H9 (cell line): ENCODE results near the gene OR4D1. TPM values are rescaled to one million over a fixed set of nuclear protein-coding genes. Genes with fewer than 3 reads are reported as not detected.

Experiments
- DNase-seq: peaks from one replicate; pipeline ENCODE4 v3.0.0-alpha.2; 2017
- H2AFZ ChIP-seq: one replicate; pipeline ENCODE4 v1.6.1; 2013; ENCODE audit warnings: mild to moderate bottlenecking, low read length, control low read depth, moderate library complexity
- H2AK5ac ChIP-seq: 2 replicates; pipeline ENCODE4 v1.6.1; 2013; ENCODE audit warnings: low read length, control low read depth, mixed read lengths; ENCODE audit not compliant: insufficient read length
- H2BK120ac ChIP-seq: one replicate; pipeline ENCODE4 v1.6.1; 2013; ENCODE audit warnings: low read depth, mild to moderate bottlenecking, low read length, control low read depth, inconsistent platforms; ENCODE audit not compliant: poor library complexity, severe bottlenecking
- H2BK12ac ChIP-seq: 2 replicates; pipeline ENCODE4 v1.6.1; 2013; ENCODE audit warnings: low read length, control low read depth, mixed read lengths, low read depth; ENCODE audit not compliant: insufficient read length
- H2BK15ac ChIP-seq: 2 replicates; pipeline ENCODE4 v1.6.1; 2013; ENCODE audit warnings: low read depth, low read length, control low read depth
- H2BK20ac ChIP-seq: one replicate; pipeline ENCODE4 v1.6.1; 2013; ENCODE audit warnings: low read depth, mild to moderate bottlenecking, low read length, control low read depth, inconsistent platforms; ENCODE audit not compliant: poor library complexity, severe bottlenecking
- H2BK5ac ChIP-seq: 2 replicates; pipeline ENCODE4 v1.6.1; 2013; ENCODE audit warnings: low read length, control low read depth, mixed read lengths; ENCODE audit not compliant: insufficient read length
- H3K14ac ChIP-seq: 2 replicates; pipeline ENCODE4 v1.6.1; 2013; ENCODE audit warnings: low read length, control low read depth; ENCODE audit not compliant: insufficient read depth
- H3K18ac ChIP-seq: 2 replicates; pipeline ENCODE4 v1.6.1; 2013; ENCODE audit warnings: low read depth, mild to moderate bottlenecking, mixed read lengths, low read length, control low read depth; ENCODE audit not compliant: insufficient read length
- H3K23ac ChIP-seq: 2 replicates; pipeline ENCODE4 v1.6.1; 2013; ENCODE audit warnings: low read length, control low read depth, mixed read lengths, low read depth; ENCODE audit not compliant: insufficient read length
- H3K23me2 ChIP-seq: 2 replicates; pipeline ENCODE4 v1.6.1; 2013; ENCODE audit warnings: low read depth, mild to moderate bottlenecking, mixed read lengths, low read length, control low read depth; ENCODE audit not compliant: insufficient read length, poor library complexity, severe bottlenecking
- H3K27ac ChIP-seq: 2 replicates; pipeline ENCODE4 v1.5.1; 2013; ENCODE audit warnings: low read length, control low read depth, mixed read lengths, low read depth; ENCODE audit not compliant: insufficient read length
- H3K27me3 ChIP-seq: 2 replicates; pipeline ENCODE4 v1.6.1; 2013; ENCODE audit warnings: low read length, control low read depth, inconsistent platforms; ENCODE audit not compliant: insufficient read depth
- H3K4ac ChIP-seq: 2 replicates; pipeline ENCODE4 v1.6.1; 2013; ENCODE audit warnings: low read depth, mild to moderate bottlenecking, control low read depth, inconsistent platforms, low read length, moderate library complexity
- H3K4me1 ChIP-seq: 2 replicates; pipeline ENCODE4 v1.6.1; 2013; ENCODE audit warnings: low read length, control low read depth, inconsistent platforms; ENCODE audit not compliant: insufficient read depth
- H3K4me2 ChIP-seq: 2 replicates; pipeline ENCODE4 v1.6.1; 2013; ENCODE audit warnings: low read length, control low read depth, mixed read lengths; ENCODE audit not compliant: insufficient read length, insufficient read depth
- H3K56ac ChIP-seq: 2 replicates; pipeline ENCODE4 v1.6.1; 2013; ENCODE audit warnings: low read depth, mild to moderate bottlenecking, mixed read lengths, low read length, control low read depth; ENCODE audit not compliant: insufficient read length
- H3K79me1 ChIP-seq: 2 replicates; pipeline ENCODE4 v1.6.1; 2013; ENCODE audit warnings: low read depth, mild to moderate bottlenecking, moderate library complexity, low read length, control low read depth, inconsistent platforms; ENCODE audit not compliant: insufficient read depth, poor library complexity, severe bottlenecking
- H3K79me2 ChIP-seq: 2 replicates; pipeline ENCODE4 v1.6.1; 2013; ENCODE audit warnings: low read length, control low read depth, inconsistent platforms; ENCODE audit not compliant: insufficient read depth
- H3K9ac ChIP-seq: 2 replicates; pipeline ENCODE4 v1.6.1; 2013; ENCODE audit warnings: low read length, control low read depth, mixed read lengths; ENCODE audit not compliant: insufficient read length; ENCODE audit errors: extremely low read depth
- H3K9me3 ChIP-seq: one replicate; pipeline ENCODE4 v1.6.1; 2013; ENCODE audit warnings: low read depth, low read length, inconsistent platforms; ENCODE audit not compliant: control insufficient read depth
- H3T11ph ChIP-seq: one replicate; pipeline ENCODE4 v1.6.1; 2013; ENCODE audit warnings: mild to moderate bottlenecking, low read length, control low read depth, inconsistent platforms
- H4K20me1 ChIP-seq: one replicate; pipeline ENCODE4 v1.6.1; 2013; ENCODE audit not compliant: control insufficient read depth, insufficient read length, insufficient read depth
- H4K5ac ChIP-seq: 2 replicates; pipeline ENCODE4 v1.6.1; 2013; ENCODE audit warnings: low read depth, mild to moderate bottlenecking, mixed read lengths, low read length, control low read depth; ENCODE audit not compliant: insufficient read length
- H4K8ac ChIP-seq: replicated peaks from 2 replicates; pipeline ENCODE4 v1.6.1; 2013; ENCODE audit warnings: low read length, control low read depth, mixed read lengths, low read depth; ENCODE audit not compliant: insufficient read length
- H4K91ac ChIP-seq: 2 replicates; pipeline ENCODE4 v1.6.1; 2013; ENCODE audit warnings: low read depth, mild to moderate bottlenecking, moderate library complexity, mixed read lengths, low read length, control low read depth; ENCODE audit not compliant: insufficient read length
- H3K27ac Mint-ChIP-seq, 3 experiments: 2 replicates in 2 of 3; 3 replicates in 1 of 3; pipeline ENCODE4 v1.8.0; 2020 to 2021; ENCODE audit warnings: mixed read lengths in 3 of 3, mild to moderate bottlenecking in 1 of 3, moderate library complexity in 1 of 3
- H3K27me3 Mint-ChIP-seq: 2 replicates; pipeline ENCODE4 v1.8.0; 2021; ENCODE audit warnings: low read depth, mild to moderate bottlenecking, moderate library complexity, mixed read lengths
- H3K36me3 Mint-ChIP-seq, 3 experiments: 2 replicates in 2 of 3; 3 replicates in 1 of 3; pipeline ENCODE4 v1.8.0; 2020 to 2021; ENCODE audit warnings: low read depth in 3 of 3, mixed read lengths in 3 of 3; ENCODE audit not compliant: insufficient read depth in 1 of 3
- H3K4me1 Mint-ChIP-seq, 2 experiments: 2 replicates each; pipeline ENCODE4 v1.8.0; 2020; ENCODE audit warnings: mixed read lengths in 2 of 2
- H3K4me3 Mint-ChIP-seq, 2 experiments: 2 replicates in 1 of 2; 3 replicates in 1 of 2; pipeline ENCODE4 v1.8.0; 2020 to 2021; ENCODE audit warnings: mild to moderate bottlenecking in 2 of 2, mixed read lengths in 2 of 2, moderate library complexity in 1 of 2
- H3K9me3 Mint-ChIP-seq, 2 experiments: 2 replicates in 1 of 2; 3 replicates in 1 of 2; pipeline ENCODE4 v1.8.0; 2020; ENCODE audit warnings: mild to moderate bottlenecking in 2 of 2, mixed read lengths in 2 of 2, moderate library complexity in 1 of 2
- CTCF ChIP-seq: fragments of 200-600 bp; sonication (generic); conservative IDR thresholded peaks from 3 replicates; pipeline ENCODE4 v1.8.0; 2021; ENCODE audit warnings: antibody characterized with exemption, mild to moderate bottlenecking
- WGBS: extraction: QIAGEN DNeasy Blood & Tissue Kit; methylation state at CpG from one replicate; pipeline ENCODE4 v1.1.7; 2013; ENCODE audit warnings: missing lambda C conversion rate, low lambda C conversion rate, mixed read lengths; ENCODE audit not compliant: insufficient read length; ENCODE audit errors: extremely low coverage; 5-methylcytosine and 5-hydroxymethylcytosine counted together
- total RNA-seq: library from RNA; stranded (reverse); gene quantifications from 2 replicates; pipeline ENCODE4 v1.2.1, GENCODE V29; 2021

The OR4D1 gene
- total RNA-seq, 1 experiment from 2014 or later, result 0.11 TPM

GRCh38 chr17:58205936-58206335, 57.8 kb downstream of the OR4D1 start:
- Histone ChIP-seq H3T11ph (no peak overlapping the region), H3K4ac (no peak overlapping the region), H3K9ac (no peak overlapping the region), H4K20me1 (no peaks in the 10 kb centered on the region), H3K14ac (no peak overlapping the region), H3K79me2 (no peaks in the 10 kb centered on the region), H4K91ac (no peak overlapping the region), H3K27me3 (no peaks in the 10 kb centered on the region), H3K9me3 (no peaks in the 10 kb centered on the region), H4K5ac (no peak overlapping the region), H3K23me2 (no peaks in the 10 kb centered on the region), H2AFZ (no peak overlapping the region), H4K8ac (no peak overlapping the region), H2BK20ac (no peak overlapping the region), H3K4me1 (no peaks in the 10 kb centered on the region), H2BK15ac (no peak overlapping the region), H2BK5ac (no peak overlapping the region), H3K79me1 (no peaks in the 10 kb centered on the region), H2AK5ac (no peak overlapping the region), H3K4me2 (no peak overlapping the region), H2BK12ac (no peak overlapping the region), H3K56ac (no peak overlapping the region), H3K18ac (no peak overlapping the region), H3K27ac (no peak overlapping the region), H3K23ac (no peak overlapping the region), H2BK120ac (no peak overlapping the region)
- no peaks in the 10 kb centered on the region for H3K9me3 Mint-ChIP-seq
- no peak for DNase-seq
- H3K27me3 Mint-ChIP-seq, result peaks cover 8% of the 10 kb centered on the region
- no CpG with 5 or more reads among the region's 11 CpGs for WGBS
- TF ChIP-seq CTCF, result no peak
- H3K27ac Mint-ChIP-seq, result no peak overlapping the region
- 0 out of 4 replicates have a peak, but pooled peaks cover 0 to 2% of the 10 kb centered on the region in 2 experiments for H3K4me1 Mint-ChIP-seq
- peaks cover 9 to 35% (median 22%) of the 10 kb centered on the region in 3 experiments; a peak in 6 of 7 replicates for H3K36me3 Mint-ChIP-seq
- H3K4me3 Mint-ChIP-seq, result no peak overlapping the region
